Colonic mucosa (tissue), 4 donors: ENCODE measurements around the gene TPI1. TPM values are rescaled to one million over a fixed set of nuclear protein-coding genes. Genes with fewer than 3 reads are reported as not detected.

Source experiments
- DNase-seq: peaks from one replicate; pipeline ENCODE4 v3.0.0-alpha.2; 2020
- H3K27ac ChIP-seq: fragments of 200-600 bp; one replicate; pipeline ENCODE4 v1.8.0; 2021
- H3K27me3 ChIP-seq: fragments of 200-600 bp; one replicate; pipeline ENCODE4 v1.8.0; 2021
- H3K36me3 ChIP-seq: fragments of 200-600 bp; one replicate; pipeline ENCODE4 v1.8.0; 2021
- H3K4me1 ChIP-seq: fragments of 200-600 bp; one replicate; pipeline ENCODE4 v1.8.0; 2021; ENCODE audit warnings: mild to moderate bottlenecking
- H3K4me3 ChIP-seq: fragments of 200-600 bp; one replicate; pipeline ENCODE4 v1.8.0; 2021
- H3K9ac ChIP-seq, 2 donors: one replicate each; pipeline ENCODE4 v1.7.0; 2013; ENCODE audit warnings: control low read depth in 2 of 2, low read depth in 2 of 2, low read length in 2 of 2
- H3K9me3 ChIP-seq: fragments of 200-600 bp; one replicate; pipeline ENCODE4 v1.8.0; 2021
- CTCF ChIP-seq: fragments of 200-600 bp; IDR thresholded peaks from one replicate; pipeline ENCODE4 v1.8.0; 2022; ENCODE audit warnings: antibody characterized with exemption, mild to moderate bottlenecking
- intact Hi-C: fragments of 100-400 bp; cut with DNase I; formaldehyde crosslinking; loops from one replicate; pipeline ENCODE4 v1.14.1; 2022
- total RNA-seq, 2 donors: library from RNA; stranded (reverse); fragmentation: NEBNext Ultra II Directional in 1 of 2; extraction: Animal tissue kit (Norgen Biotek cat#: 25700) in 1 of 2; gene quantifications; one replicate each; pipeline ENCODE4 v1.2.1, GENCODE V29; 2021
- donor health status: healthy.
- donor health status: DM: no; HTN: no; CAD: no.
- donor health status: DM: no; HTN: no; CAD: no.

The TPI1 gene
- total RNA-seq, 2 donors from 2014 or later = 1,097 to 1,106 TPM

GRCh38 chr12:6845395-6845794, 21.9 kb upstream of the TPI1 start:
- Histone ChIP-seq H3K27ac (no peak overlapping the region), H3K4me1 (peaks cover 3% of the 10 kb centered on the region), H3K4me3 (no peak overlapping the region), H3K9me3 (no peaks in the 10 kb centered on the region), H3K9ac (no peak overlapping the region), H3K27me3 (no peaks in the 10 kb centered on the region), H3K36me3 (no peaks in the 10 kb centered on the region)
- no peak for DNase-seq
- TF ChIP-seq CTCF = no peak
- intact Hi-C loops = no loop called here

- no peak for TF ChIP-seq CTCF
- intact Hi-C loops = no loop called here
Measured at GRCh38 chr12:6846316-6846869, 20.9 kb upstream of the TPI1 start.

GRCh38 chr12:6847676-6848075, 19.7 kb upstream of the TPI1 start:
- no peak overlapping the region for H3K9ac ChIP-seq
- no peak for DNase-seq
- no peak for TF ChIP-seq CTCF
- H3K36me3 ChIP-seq = no peaks in the 10 kb centered on the region
- H3K27ac ChIP-seq = no peak overlapping the region
- no peak overlapping the region for H3K4me3 ChIP-seq
- intact Hi-C loops = no loop called here
- no peaks in the 10 kb centered on the region for H3K9me3 ChIP-seq
- H3K27me3 ChIP-seq = no peaks in the 10 kb centered on the region
- peaks cover 3% of the 10 kb centered on the region for H3K4me1 ChIP-seq

More at GRCh38 chr12:6846316-6846869, 20.9 kb upstream of the TPI1 start:
- Histone ChIP-seq H3K9me3 (no peaks in the 10 kb centered on the region), H3K36me3 (no peaks in the 10 kb centered on the region), H3K4me1 (peaks cover 3% of the 10 kb centered on the region), H3K27me3 (no peaks in the 10 kb centered on the region), H3K4me3 (no peak overlapping the region), H3K9ac (no peak overlapping the region), H3K27ac (no peak overlapping the region)
- no peak for DNase-seq

GRCh38 chr12:6849427-6849826, 17.9 kb upstream of the TPI1 start:
- Histone ChIP-seq H3K27ac (no peak overlapping the region), H3K9ac (no peak overlapping the region), H3K27me3 (no peaks in the 10 kb centered on the region), H3K36me3 (no peaks in the 10 kb centered on the region), H3K4me1 (peaks cover 13% of the 10 kb centered on the region), H3K4me3 (no peak overlapping the region), H3K9me3 (no peaks in the 10 kb centered on the region)
- intact Hi-C loops = no loop called here
- DNase-seq = no peak
- TF ChIP-seq CTCF = no peak

GRCh38 chr12:6849976-6850560, 17.3 kb upstream of the TPI1 start:
- no peak overlapping the region for H3K27ac ChIP-seq
- H3K4me1 ChIP-seq = peaks cover 13% of the 10 kb centered on the region
- TF ChIP-seq CTCF = no peak
- no peaks in the 10 kb centered on the region for H3K27me3 ChIP-seq
- H3K9me3 ChIP-seq = no peaks in the 10 kb centered on the region
- H3K36me3 ChIP-seq = no peaks in the 10 kb centered on the region
- DNase-seq = no peak
- H3K9ac ChIP-seq = peak overlapping the region in 1 of 2 donors; percentile 70
- intact Hi-C loops = no loop called here
- H3K4me3 ChIP-seq = no peak overlapping the region
